ENCODE measurements around the gene SLCO3A1. TPM values are rescaled to one million over a fixed set of nuclear protein-coding genes. Genes with fewer than 3 reads are reported as not detected.

SLCO3A1 gene
- total RNA-seq, 2 experiments from 2014 or later = 4.2 to 4.8 TPM

DNA sequence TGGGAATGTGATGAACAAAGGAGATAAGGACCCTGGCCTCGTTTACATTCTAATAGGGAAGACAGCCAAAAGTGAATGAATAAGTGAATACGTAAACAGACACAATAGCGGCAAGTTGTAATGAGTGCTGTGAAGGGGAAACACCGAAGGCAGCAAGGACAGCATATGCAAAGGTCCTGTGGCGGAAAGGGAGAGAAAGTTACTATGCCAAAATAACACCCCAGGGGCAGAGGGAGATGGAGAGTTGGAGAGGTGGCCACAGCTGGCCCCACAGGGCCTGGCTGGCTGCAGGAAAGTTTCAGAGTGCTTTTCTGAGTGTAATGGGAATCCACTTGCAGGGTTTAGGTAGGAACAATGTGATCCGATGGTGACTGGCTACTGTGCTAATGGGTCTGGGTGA lies 91.9 kb downstream of the SLCO3A1 start:
- ChIA-PET CTCF (interaction anchor here (1.5 kb wide), 1 partner anchor 96 kb away, joined by 4 read pairs; no protein-coding TSS in a partner anchor), POLR2A (no interaction called here)
- ATAC-seq (no peak), DNase-seq (no peak)
- TF ChIP-seq, protein P1, sequence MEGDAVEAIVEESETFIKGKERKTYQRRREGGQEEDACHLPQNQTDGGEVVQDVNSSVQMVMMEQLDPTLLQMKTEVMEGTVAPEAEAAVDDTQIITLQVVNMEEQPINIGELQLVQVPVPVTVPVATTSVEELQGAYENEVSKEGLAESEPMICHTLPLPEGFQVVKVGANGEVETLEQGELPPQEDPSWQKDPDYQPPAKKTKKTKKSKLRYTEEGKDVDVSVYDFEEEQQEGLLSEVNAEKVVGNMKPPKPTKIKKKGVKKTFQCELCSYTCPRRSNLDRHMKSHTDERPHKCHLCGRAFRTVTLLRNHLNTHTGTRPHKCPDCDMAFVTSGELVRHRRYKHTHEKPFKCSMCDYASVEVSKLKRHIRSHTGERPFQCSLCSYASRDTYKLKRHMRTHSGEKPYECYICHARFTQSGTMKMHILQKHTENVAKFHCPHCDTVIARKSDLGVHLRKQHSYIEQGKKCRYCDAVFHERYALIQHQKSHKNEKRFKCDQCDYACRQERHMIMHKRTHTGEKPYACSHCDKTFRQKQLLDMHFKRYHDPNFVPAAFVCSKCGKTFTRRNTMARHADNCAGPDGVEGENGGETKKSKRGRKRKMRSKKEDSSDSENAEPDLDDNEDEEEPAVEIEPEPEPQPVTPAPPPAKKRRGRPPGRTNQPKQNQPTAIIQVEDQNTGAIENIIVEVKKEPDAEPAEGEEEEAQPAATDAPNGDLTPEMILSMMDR (IDR thresholded peaks at IDR 0.05) = no peak
- H3K9me3 Mint-ChIP-seq = no peaks in the 10 kb centered on the region
- H3K36me3 Mint-ChIP-seq (ENCODE audit: low read depth) = no peaks in the 10 kb centered on the region
- H3K27me3 Mint-ChIP-seq = peaks cover 2% of the 10 kb centered on the region
- H3K27ac Mint-ChIP-seq = no peak overlapping the region
- intact Hi-C loops (cut with micrococcal nuclease) = no loop called here
- no peak overlapping the region for H3K4me3 Mint-ChIP-seq
- peaks cover 23% of the 10 kb centered on the region for H3K4me1 Mint-ChIP-seq (ENCODE audit: low read depth)

GRCh38 chr15:91946075-91946474 lies 92.6 kb downstream of the SLCO3A1 start:
- H3K4me1 Mint-ChIP-seq (ENCODE audit: low read depth) = peaks cover 17% of the 10 kb centered on the region
- H3K27ac Mint-ChIP-seq = no peak overlapping the region
- intact Hi-C loops (cut with micrococcal nuclease) = no loop called here

GRCh38 chr15:91946581-91947292 lies 93.2 kb downstream of the SLCO3A1 start:
- peaks cover 17% of the 10 kb centered on the region for H3K4me1 Mint-ChIP-seq (ENCODE audit: low read depth)
- TF ChIP-seq, protein P1 (IDR thresholded peaks at IDR 0.05) = no peak
- ChIA-PET POLR2A (no interaction called here), CTCF (interaction anchor here (0.7 to 1.0 kb wide), 2 partner anchors 22 to 987 kb away, joined by 3 read pairs; no protein-coding TSS in a partner anchor)
- no peak for DNase-seq
- H3K36me3 Mint-ChIP-seq (ENCODE audit: low read depth) = no peaks in the 10 kb centered on the region
- H3K4me3 Mint-ChIP-seq = no peak overlapping the region
- intact Hi-C loops (cut with micrococcal nuclease) = no loop called here
- no peaks in the 10 kb centered on the region for H3K9me3 Mint-ChIP-seq
- H3K27me3 Mint-ChIP-seq = peaks cover 2% of the 10 kb centered on the region
- ATAC-seq = no peak
- no peak overlapping the region for H3K27ac Mint-ChIP-seq

More at GRCh38 chr15:91946075-91946474, 92.6 kb downstream of the SLCO3A1 start:
- no peak for DNase-seq
- peaks cover 2% of the 10 kb centered on the region for H3K27me3 Mint-ChIP-seq
- TF ChIP-seq, protein P1 (IDR thresholded peaks at IDR 0.05) = no peak
- H3K4me3 Mint-ChIP-seq = no peak overlapping the region
- ChIA-PET CTCF (no interaction called here), POLR2A (no interaction called here)
- no peaks in the 10 kb centered on the region for H3K9me3 Mint-ChIP-seq
- no peak for ATAC-seq
- H3K36me3 Mint-ChIP-seq (ENCODE audit: low read depth) = no peaks in the 10 kb centered on the region

DNA sequence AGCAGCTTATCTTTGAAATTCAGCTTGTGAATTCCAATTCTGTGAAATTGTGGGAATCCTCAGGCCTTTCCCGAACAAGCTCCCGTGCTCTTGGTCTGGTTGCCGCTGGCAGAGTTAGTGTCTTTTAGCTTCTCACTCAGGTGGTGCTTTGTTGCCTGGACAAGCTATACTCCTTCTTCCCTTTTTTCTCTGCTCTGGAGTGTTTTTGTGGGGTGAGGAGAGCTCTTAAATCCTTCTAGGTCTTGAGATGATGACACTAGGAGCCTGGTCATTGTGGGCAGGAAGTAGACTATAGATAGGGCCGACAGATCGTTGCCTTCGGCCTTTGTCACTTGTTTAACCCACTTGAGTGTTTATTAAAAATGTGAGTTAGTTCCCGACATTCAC lies 93.8 kb downstream of the SLCO3A1 start:
- Mint-ChIP-seq H3K9me3 (no peaks in the 10 kb centered on the region), H3K27me3 (peaks cover 2% of the 10 kb centered on the region), H3K36me3 (ENCODE audit: low read depth) (no peaks in the 10 kb centered on the region), H3K4me1 (ENCODE audit: low read depth) (peaks cover 17% of the 10 kb centered on the region), H3K4me3 (no peak overlapping the region), H3K27ac (no peak overlapping the region)
- CTCF ChIA-PET = interaction anchor here (0.7 to 1.2 kb wide), 3 partner anchors 14 to 987 kb away, joined by 3 read pairs; no protein-coding TSS in a partner anchor
- intact Hi-C loops (cut with micrococcal nuclease) = no loop called here
- TF ChIP-seq, protein P1 (IDR thresholded peaks at IDR 0.05) = no peak
- DNase-seq = no peak
- ATAC-seq = no peak
- POLR2A ChIA-PET = interaction anchor here (0.5 kb wide), 1 partner anchor 263 kb away, joined by 3 read pairs; no protein-coding TSS in a partner anchor

All from activated CD8-positive, alpha-beta T cell treated with anti-CD3 and anti-CD28 coated beads for 36 hours (primary cell).